Keratinocyte (primary cell): Measurements from ENCODE around the gene CNN3. TPM values are rescaled to one million over a fixed set of nuclear protein-coding genes. Genes with fewer than 3 reads are reported as not detected.

Experiments used
- DNase-seq: peaks from one replicate; pipeline ENCODE4 v3.0.0-alpha.2; 2011; ENCODE audit warnings: low read depth, missing footprints, low spot score
- FAIRE-seq: peaks from 2 replicates; lab custom pipeline; 2011; peaks lifted over from hg19 to GRCh38; lab: Jason Lieb, UNC
- H2AFZ ChIP-seq: 2 replicates; pipeline ENCODE4 v1.6.0; 2012; ENCODE audit warnings: low read length, control low read depth, inconsistent platforms; ENCODE audit not compliant: control insufficient read depth
- H3K27ac ChIP-seq: 2 replicates; pipeline ENCODE4 v1.5.1; 2011; ENCODE audit warnings: low read length; ENCODE audit not compliant: control insufficient read depth, insufficient read depth
- H3K27me3 ChIP-seq: 3 replicates; pipeline ENCODE4 v1.6.0; 2011; ENCODE audit warnings: low read length; ENCODE audit not compliant: control insufficient read depth, insufficient read depth; ENCODE audit errors: extremely low read depth
- H3K36me3 ChIP-seq, 2 experiments: 2 replicates in 1 of 2; 3 replicates in 1 of 2; pipeline ENCODE4 v1.5.1; 2011; ENCODE audit warnings: low read length in 2 of 2, mild to moderate bottlenecking in 1 of 2; ENCODE audit not compliant: control insufficient read depth in 2 of 2, insufficient read depth in 2 of 2; ENCODE audit errors: extremely low read depth in 1 of 2
- H3K4me1 ChIP-seq: 3 replicates; pipeline ENCODE4 v1.5.1; 2011; ENCODE audit warnings: low read length; ENCODE audit not compliant: control insufficient read depth, insufficient read depth; ENCODE audit errors: extremely low read depth
- H3K4me2 ChIP-seq: 3 replicates; pipeline ENCODE4 v1.6.0; 2011; ENCODE audit warnings: low read depth, low read length; ENCODE audit not compliant: control insufficient read depth, insufficient read depth; ENCODE audit errors: extremely low read depth
- H3K4me3 ChIP-seq, 3 experiments: fragments of 200-600 bp in 1 of 3; sonication (generic) in 1 of 3; 2 replicates in 2 of 3; 3 replicates in 1 of 3; pipeline ENCODE4 v1.5.1; 2011 to 2016; ENCODE audit warnings: low read length in 3 of 3, mild to moderate bottlenecking in 3 of 3, control low read depth in 2 of 3, inconsistent platforms in 1 of 3, low read depth in 1 of 3, mixed read lengths in 1 of 3, mixed run types in 1 of 3, moderate library complexity in 1 of 3; ENCODE audit not compliant: control insufficient read depth in 2 of 3, insufficient read depth in 2 of 3; ENCODE audit errors: extremely low read depth in 1 of 3
- H3K79me2 ChIP-seq: 2 replicates; pipeline ENCODE4 v1.6.0; 2012; ENCODE audit warnings: low read length; ENCODE audit not compliant: control insufficient read depth, insufficient read depth
- H3K9ac ChIP-seq: 3 replicates; pipeline ENCODE4 v1.6.0; 2011; ENCODE audit warnings: low read length; ENCODE audit not compliant: control insufficient read depth, insufficient read depth; ENCODE audit errors: extremely low read depth
- H3K9me1 ChIP-seq: 3 replicates; pipeline ENCODE4 v1.6.0; 2011; ENCODE audit warnings: low read length; ENCODE audit not compliant: control insufficient read depth, insufficient read depth; ENCODE audit errors: extremely low read depth
- H3K9me3 ChIP-seq: 2 replicates; pipeline ENCODE4 v1.5.1; 2012; ENCODE audit warnings: low read depth, low read length; ENCODE audit not compliant: control insufficient read depth
- H4K20me1 ChIP-seq: 3 replicates; pipeline ENCODE4 v1.6.0; 2011; ENCODE audit warnings: low read length; ENCODE audit not compliant: control insufficient read depth, insufficient read depth; ENCODE audit errors: extremely low read depth
- EZH2 ChIP-seq: IDR thresholded peaks from one replicate; pipeline ENCODE4 v1.6.1; 2012; ENCODE audit warnings: inconsistent platforms, mild to moderate bottlenecking, low read length, moderate library complexity
- dilution Hi-C: fragments of 300-500 bp; cut with MboI; formaldehyde crosslinking; loops from one replicate; pipeline ENCODE4 v1.7.0; 2020; ENCODE audit warnings: low sequenced_read_pairs; ENCODE audit not compliant: extremely low pct_ligation_motif_present
- polyA plus RNA-seq, 5 experiments: library from polyadenylated mRNA; depleted of rRNA in 3 of 5; stranded (reverse) in 3 of 5; stranded (forward) in 1 of 5; unstranded in 1 of 5; fragments of >200 nt; gene quantifications; 1 replicate in 1 of 5; 2 replicates in 3 of 5; 3 replicates in 1 of 5; pipeline versions ENCODE4 v1.2.1 to v1.2.3, GENCODE V29; 2011 to 2012; ENCODE audit warnings: missing spikeins in 2 of 5, low read depth in 1 of 5, low replicate concordance in 1 of 5
- TF ChIP-seq, protein P1 (sequence below), 3 experiments: IDR thresholded peaks in 1 of 3; conservative IDR thresholded peaks in 1 of 3; optimal IDR thresholded peaks in 1 of 3; 2 replicates in 2 of 3; 3 replicates in 1 of 3; pipeline versions ENCODE3 to v1.5.1; 2011; ENCODE audit warnings: low read length in 3 of 3, mild to moderate bottlenecking in 3 of 3, moderate library complexity in 2 of 3, control low read depth in 1 of 3, inconsistent platforms in 1 of 3; ENCODE audit not compliant: insufficient read depth in 2 of 3; ENCODE audit errors: extremely low read depth in 1 of 3

Gene CNN3
- polyA plus RNA-seq, 1 donor (not counting 4 experiments of a cell fraction or from before 2014, with no cell fraction given) = 119 TPM

DNA sequence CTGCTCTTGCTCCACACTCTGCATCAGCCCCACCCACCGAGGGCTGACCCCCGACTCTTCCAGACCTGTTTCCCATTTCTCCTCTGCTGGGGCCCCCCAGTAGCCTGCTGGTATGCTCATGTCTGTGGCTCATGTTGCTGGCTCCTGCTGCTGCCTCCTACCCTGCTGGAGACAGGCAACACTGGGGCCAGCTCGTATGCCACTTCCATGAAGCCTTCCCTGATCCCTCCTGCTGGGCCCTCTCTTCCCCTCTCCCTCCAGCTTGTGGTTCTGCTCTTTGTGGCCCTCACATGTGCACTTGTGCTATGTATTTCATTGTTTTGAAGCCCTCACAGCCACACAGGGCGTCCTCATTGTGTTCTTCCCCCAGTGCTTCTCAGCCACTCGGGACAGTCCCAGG is 40.5 kb downstream of the CNN3 start:
- no peak for TF ChIP-seq EZH2
- TF ChIP-seq, protein P1, sequence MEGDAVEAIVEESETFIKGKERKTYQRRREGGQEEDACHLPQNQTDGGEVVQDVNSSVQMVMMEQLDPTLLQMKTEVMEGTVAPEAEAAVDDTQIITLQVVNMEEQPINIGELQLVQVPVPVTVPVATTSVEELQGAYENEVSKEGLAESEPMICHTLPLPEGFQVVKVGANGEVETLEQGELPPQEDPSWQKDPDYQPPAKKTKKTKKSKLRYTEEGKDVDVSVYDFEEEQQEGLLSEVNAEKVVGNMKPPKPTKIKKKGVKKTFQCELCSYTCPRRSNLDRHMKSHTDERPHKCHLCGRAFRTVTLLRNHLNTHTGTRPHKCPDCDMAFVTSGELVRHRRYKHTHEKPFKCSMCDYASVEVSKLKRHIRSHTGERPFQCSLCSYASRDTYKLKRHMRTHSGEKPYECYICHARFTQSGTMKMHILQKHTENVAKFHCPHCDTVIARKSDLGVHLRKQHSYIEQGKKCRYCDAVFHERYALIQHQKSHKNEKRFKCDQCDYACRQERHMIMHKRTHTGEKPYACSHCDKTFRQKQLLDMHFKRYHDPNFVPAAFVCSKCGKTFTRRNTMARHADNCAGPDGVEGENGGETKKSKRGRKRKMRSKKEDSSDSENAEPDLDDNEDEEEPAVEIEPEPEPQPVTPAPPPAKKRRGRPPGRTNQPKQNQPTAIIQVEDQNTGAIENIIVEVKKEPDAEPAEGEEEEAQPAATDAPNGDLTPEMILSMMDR (optimal IDR thresholded peaks at IDR 0.05 in 1 of 3, IDR thresholded peaks at IDR 0.05 in 1 of 3, conservative IDR thresholded peaks at IDR 0.05 in 1 of 3; ENCODE audit: extremely low read depth in 1 of 3, insufficient read depth in 2 of 3, low read length in 3 of 3) = no peak
- Histone ChIP-seq H3K27me3 (no peaks in the 10 kb centered on the region), H3K4me2 (no peak overlapping the region), H4K20me1 (no peaks in the 10 kb centered on the region), H3K9me3 (no peaks in the 10 kb centered on the region), H3K27ac (no peak overlapping the region), H3K9me1 (no peaks in the 10 kb centered on the region), H3K36me3 (peaks cover 0 to 1% of the 10 kb centered on the region in 2 experiments), H2AFZ (no peak overlapping the region), H3K79me2 (no peaks in the 10 kb centered on the region), H3K4me1 (no peaks in the 10 kb centered on the region), H3K4me3 (no peak overlapping the region), H3K9ac (no peak overlapping the region)
- dilution Hi-C loops = no loop called here
- FAIRE-seq (no peak), DNase-seq (no peak)

DNA sequence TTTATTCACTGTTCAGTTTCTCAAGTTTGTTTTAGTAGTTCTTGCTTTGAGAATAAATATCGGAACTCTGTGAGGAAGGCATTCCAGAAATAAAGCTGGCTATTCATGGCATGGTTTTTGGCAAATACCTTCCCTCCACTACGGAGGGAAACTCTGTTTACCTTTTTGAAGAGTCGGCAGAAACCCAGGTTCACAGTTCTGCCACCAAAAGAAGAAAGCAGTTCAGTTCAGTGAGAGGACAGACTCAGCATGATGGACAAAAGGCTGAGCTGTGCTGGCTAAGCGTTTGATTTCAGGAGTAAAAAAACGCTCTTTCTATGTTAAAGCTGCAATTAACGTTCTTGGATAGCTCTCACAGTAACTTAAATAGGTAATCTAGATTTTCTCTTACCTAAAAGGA is 42.4 kb downstream of the CNN3 start:
- Histone ChIP-seq H3K4me3 (no peak overlapping the region), H3K9me3 (no peaks in the 10 kb centered on the region), H3K4me2 (no peak overlapping the region), H3K9me1 (no peaks in the 10 kb centered on the region), H3K4me1 (no peaks in the 10 kb centered on the region), H3K27me3 (no peaks in the 10 kb centered on the region), H2AFZ (no peak overlapping the region), H4K20me1 (no peaks in the 10 kb centered on the region), H3K36me3 (no peaks in the 10 kb centered on the region), H3K79me2 (no peaks in the 10 kb centered on the region), H3K9ac (no peak overlapping the region), H3K27ac (no peak overlapping the region)
- no peak for DNase-seq
- FAIRE-seq = no peak
- dilution Hi-C loops = no loop called here
- TF ChIP-seq, protein P1 (optimal IDR thresholded peaks at IDR 0.05 in 1 of 3, IDR thresholded peaks at IDR 0.05 in 1 of 3, conservative IDR thresholded peaks at IDR 0.05 in 1 of 3; ENCODE audit: extremely low read depth in 1 of 3, insufficient read depth in 2 of 3, low read length in 3 of 3) = no peak
- no peak for TF ChIP-seq EZH2
